GM12878 (cell line): ENCODE data around the gene PRKCE. TPM values are rescaled to one million over a fixed set of nuclear protein-coding genes. Genes with fewer than 3 reads are reported as not detected.

Experiments used
- ATAC-seq: fragments of 200-7000 bp; cut with Tn5 transposase; 3 replicates; pipeline ENCODE4 v1.9.1; 2020; ENCODE audit warnings: mild to moderate bottlenecking, moderate library complexity
- BruUV-seq: library from RNA; stranded (reverse); fragments of 400-500 nt; replicated peaks from 2 replicates; lab custom pipeline; 2021; lab: Mats Ljungman, UMichigan
- CTCF ChIA-PET: fragments of 300-600 bp; sonication (Branson Sonifier 250); formaldehyde crosslinking; extraction: SDS; loops from one replicate; lab custom pipeline; 2021; ENCODE audit warnings: inconsistent platforms; lab: Yijun Ruan, JAX
- POLR2A ChIA-PET: fragments of 350-600 bp; formaldehyde crosslinking; extraction: SDS; loops from one replicate; lab custom pipeline; 2021; ENCODE audit warnings: inconsistent platforms; lab: Charles Lee
- RAD21 ChIA-PET: fragments of 300-600 bp; sonication (Branson Sonifier 250); formaldehyde crosslinking; loops from one replicate; lab custom pipeline; 2023; ENCODE audit warnings: antibody characterized with exemption; ENCODE audit not compliant: unreplicated experiment; lab: Charles Lee
- SMC1A ChIA-PET: fragments of 300-600 bp; sonication (Branson Sonifier 250); formaldehyde crosslinking; loops from one replicate; lab custom pipeline; 2023; ENCODE audit not compliant: unreplicated experiment, uncharacterized antibody; lab: Charles Lee
- DNase-seq: peaks from one replicate; pipeline ENCODE4 v3.0.0-alpha.2; 2011; ENCODE audit warnings: low read depth, low spot score
- FAIRE-seq: peaks from 3 replicates; lab custom pipeline; 2011; peaks lifted over from hg19 to GRCh38; lab: Jason Lieb, UNC
- H2AFZ ChIP-seq: 2 replicates; pipeline ENCODE4 v1.6.0; 2011; ENCODE audit warnings: low read depth, low read length, control low read depth; ENCODE audit not compliant: control insufficient read depth
- H3K27ac ChIP-seq: 2 replicates; pipeline ENCODE4 v1.5.1; 2011; ENCODE audit warnings: control low read depth; ENCODE audit not compliant: control insufficient read depth, insufficient read depth
- H3K27me3 ChIP-seq, 2 experiments: replicated peaks in 1 of 2; 2 replicates each; pipeline versions ENCODE4 v1.6.0 to v1.6.1; 2011; ENCODE audit warnings: low read length in 1 of 2; ENCODE audit not compliant: control insufficient read depth in 2 of 2, insufficient read depth in 2 of 2
- H3K36me3 ChIP-seq, 2 experiments: 2 replicates each; pipeline ENCODE4 v1.5.1; 2011; ENCODE audit warnings: low read length in 1 of 2; ENCODE audit not compliant: control insufficient read depth in 2 of 2, insufficient read depth in 2 of 2
- H3K4me1 ChIP-seq: 2 replicates; pipeline ENCODE4 v1.6.1; 2011; ENCODE audit warnings: mild to moderate bottlenecking, low read length, moderate library complexity, mixed read lengths; ENCODE audit not compliant: control insufficient read depth, insufficient read depth
- H3K4me2 ChIP-seq: 2 replicates; pipeline ENCODE4 v1.6.0; 2011; ENCODE audit warnings: control low read depth; ENCODE audit not compliant: control insufficient read depth, insufficient read depth
- H3K4me3 ChIP-seq: fragments of 200-600 bp; sonication (generic); 2 replicates; pipeline ENCODE4 v1.5.1; 2016
- H3K79me2 ChIP-seq: 2 replicates; pipeline ENCODE4 v1.6.0; 2011; ENCODE audit warnings: low read length; ENCODE audit not compliant: control insufficient read depth, insufficient read depth
- H3K9ac ChIP-seq: 2 replicates; pipeline ENCODE4 v1.8.0; 2011; ENCODE audit warnings: low read length, control low read depth, mixed read lengths; ENCODE audit not compliant: control insufficient read depth, insufficient read depth
- H3K9me3 ChIP-seq: replicated peaks from 3 replicates; pipeline ENCODE4 v1.5.1; 2011; ENCODE audit warnings: mild to moderate bottlenecking, low read length; ENCODE audit not compliant: control insufficient read depth, insufficient read depth
- H4K20me1 ChIP-seq: 2 replicates; pipeline ENCODE4 v1.6.0; 2011; ENCODE audit not compliant: control insufficient read depth, insufficient read depth
- BACH1 ChIP-seq: fragments of 450-650 bp; IDR thresholded peaks from 2 replicates; pipeline ENCODE4 v1.6.1; 2017; ENCODE audit warnings: mild to moderate bottlenecking, borderline replicate concordance
- CBX3 ChIP-seq: fragments of 200-600 bp; sonication (generic); IDR thresholded peaks from 2 replicates; pipeline ENCODE4 v1.6.1; 2016; ENCODE audit warnings: low read depth, borderline replicate concordance
- CEBPB ChIP-seq, 2 experiments: fragments of 150-350 bp in 1 of 2; IDR thresholded peaks; 2 replicates each; pipeline ENCODE4 v1.6.1; 2012 to 2014; ENCODE audit warnings: low read depth in 2 of 2, low read length in 2 of 2, borderline replicate concordance in 1 of 2, inconsistent platforms in 1 of 2
- CHD2 ChIP-seq: IDR thresholded peaks from 2 replicates; pipeline ENCODE4 v1.6.1; 2011; ENCODE audit warnings: low read depth, low read length, improper control_type of control experiment, borderline replicate concordance
- HDGF ChIP-seq: fragments of 450-650 bp; IDR thresholded peaks from 2 replicates; pipeline ENCODE4 v1.6.1; 2016; ENCODE audit warnings: antibody characterized with exemption
- MTA3 ChIP-seq: IDR thresholded peaks from 2 replicates; pipeline ENCODE4 v1.6.1; 2012; ENCODE audit warnings: low read length, inconsistent platforms, borderline replicate concordance
- NR2C2 ChIP-seq: IDR thresholded peaks from 2 replicates; pipeline ENCODE4 v1.6.1; 2011; ENCODE audit warnings: borderline replicate concordance, low read depth; ENCODE audit not compliant: control insufficient read depth, insufficient read length
- SMAD5 ChIP-seq: IDR thresholded peaks from 2 replicates; pipeline ENCODE4 v1.6.1; 2016; ENCODE audit warnings: antibody characterized with exemption, low read depth
- TBL1XR1 ChIP-seq: IDR thresholded peaks from 2 replicates; pipeline ENCODE4 v1.6.1; 2012; ENCODE audit warnings: low read depth, low read length, improper control_type of control experiment
- WGBS: methylation state at CpG from one replicate; pipeline ENCODE4 v1.1.6; 2016; ENCODE audit warnings: low lambda C conversion rate; ENCODE audit not compliant: insufficient replicate concordance, insufficient coverage; ENCODE audit errors: missing lambda C conversion rate; 5-methylcytosine and 5-hydroxymethylcytosine counted together
- in situ Hi-C: fragments of 300-500 bp; cut with MboI; formaldehyde crosslinking; loops from 9 replicates; pipeline ENCODE4 v1.14.3; 2018; ENCODE audit warnings: mixed read lengths
- intact Hi-C: fragments of 100-400 bp; cut with micrococcal nuclease; formaldehyde crosslinking; loops from one replicate; pipeline ENCODE4 v1.14.2; 2022; ENCODE audit not compliant: unreplicated experiment
- polyA plus RNA-seq, 11 experiments: library from polyadenylated mRNA; depleted of rRNA in 4 of 11; unstranded in 6 of 11; stranded (reverse) in 5 of 11; fragments of >200 nt; fragmentation: Nextera tagmentation in 4 of 11; fragmentation: Illumina TruSeq in 1 of 11; extraction: Ambion mirVana in 4 of 11; extraction: Trizol in 1 of 11; gene quantifications; 1 replicate in 1 of 11; 2 replicates in 10 of 11; pipeline versions ENCODE4 v1.2.1 to v1.2.3, GENCODE V29; 2011 to 2016; ENCODE audit warnings: inconsistent platforms in 2 of 11, missing spikeins in 2 of 11, low read depth in 1 of 11
- total RNA-seq, 4 experiments: library from RNA; depleted of rRNA in 3 of 4; stranded (reverse); fragments of >200 nt in 3 of 4; fragmentation: Illumina TruSeq in 1 of 4; extraction: Trizol in 1 of 4; gene quantifications; 2 replicates each; pipeline versions ENCODE4 v1.2.1 to v1.2.3, GENCODE V29; 2013 to 2021
- TF ChIP-seq, protein P1 (sequence below): fragments of 450-650 bp; IDR thresholded peaks from 2 replicates; pipeline ENCODE4 v1.6.1; 2017; ENCODE audit warnings: low read depth, mild to moderate bottlenecking, moderate library complexity
- TF ChIP-seq, protein P2 (sequence below): fragments of 450-650 bp; conservative IDR thresholded peaks from 2 replicates; pipeline ENCODE4 v1.6.1; 2017; ENCODE audit warnings: mild to moderate bottlenecking, moderate library complexity
- TF ChIP-seq, protein P3 (sequence below): fragments of 450-650 bp; IDR thresholded peaks from 2 replicates; pipeline ENCODE4 v1.6.1; 2018; ENCODE audit warnings: mild to moderate bottlenecking, low read depth, moderate library complexity; ENCODE audit not compliant: partially characterized antibody
- TF ChIP-seq, protein P4 (sequence below), 3 experiments: IDR thresholded peaks in 2 of 3; conservative IDR thresholded peaks in 1 of 3; 2 replicates each; pipeline ENCODE4 v1.5.1; 2011; ENCODE audit warnings: low read depth in 3 of 3, low read length in 3 of 3, mild to moderate bottlenecking in 3 of 3, control low read depth in 2 of 3, moderate library complexity in 2 of 3, inconsistent platforms in 1 of 3, mixed read lengths in 1 of 3; ENCODE audit not compliant: control insufficient read depth in 2 of 3, insufficient read depth in 1 of 3; ENCODE audit errors: extremely low read depth in 1 of 3

Gene PRKCE
- total and polyA plus RNA-seq, 10 of the 15 experiments (the other 5 are each of a cell fraction or from before 2014, with no cell fraction given), result 2.6 to 28.2 (median 11.3) TPM

DNA sequence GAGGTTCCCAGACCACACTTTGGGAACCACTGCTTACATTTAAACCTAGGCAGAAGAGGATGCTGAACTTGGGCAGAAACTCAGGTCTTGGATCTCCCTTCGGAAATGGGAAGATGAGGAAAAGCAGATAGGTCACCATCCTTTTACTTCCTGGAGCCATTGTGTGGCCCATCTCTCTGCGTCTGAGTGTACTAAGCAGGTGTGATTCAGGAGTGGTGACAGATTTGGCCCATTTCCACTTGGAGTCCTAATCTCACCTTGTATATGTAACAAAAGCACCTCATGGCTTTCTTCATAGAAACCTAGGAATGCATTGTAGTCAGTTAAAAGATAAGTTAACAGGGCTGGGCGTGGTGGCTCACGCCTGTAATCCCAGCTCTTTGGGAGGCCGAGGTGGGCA lies 71.0 kb downstream of the PRKCE start:
- Histone ChIP-seq H4K20me1 (no peaks in the 10 kb centered on the region), H3K4me1 (peaks cover 34% of the 10 kb centered on the region), H3K79me2 (peaks cover 2% of the 10 kb centered on the region), H3K9me3 (no peaks in the 10 kb centered on the region), H3K36me3 (no peaks in the 10 kb centered on the region), H3K27ac (no peak overlapping the region), H3K27me3 (no peaks in the 10 kb centered on the region), H2AFZ (no peak overlapping the region)
- intact Hi-C loops, result no loop called here
- ChIA-PET SMC1A (interaction anchor here (0.8 to 5.0 kb wide), 6 partner anchors 8 to 111 kb away, joined by 3 to 22 read pairs (median 5); no protein-coding TSS in a partner anchor), POLR2A (no interaction called here), RAD21 (interaction anchor here (0.8 to 1.2 kb wide), 2 partner anchors 200 to 212 kb away, joined by 3 read pairs; no protein-coding TSS in a partner anchor)
- DNase-seq, result no peak
- no TSS peak for BruUV-seq
- TF ChIP-seq, protein P1, sequence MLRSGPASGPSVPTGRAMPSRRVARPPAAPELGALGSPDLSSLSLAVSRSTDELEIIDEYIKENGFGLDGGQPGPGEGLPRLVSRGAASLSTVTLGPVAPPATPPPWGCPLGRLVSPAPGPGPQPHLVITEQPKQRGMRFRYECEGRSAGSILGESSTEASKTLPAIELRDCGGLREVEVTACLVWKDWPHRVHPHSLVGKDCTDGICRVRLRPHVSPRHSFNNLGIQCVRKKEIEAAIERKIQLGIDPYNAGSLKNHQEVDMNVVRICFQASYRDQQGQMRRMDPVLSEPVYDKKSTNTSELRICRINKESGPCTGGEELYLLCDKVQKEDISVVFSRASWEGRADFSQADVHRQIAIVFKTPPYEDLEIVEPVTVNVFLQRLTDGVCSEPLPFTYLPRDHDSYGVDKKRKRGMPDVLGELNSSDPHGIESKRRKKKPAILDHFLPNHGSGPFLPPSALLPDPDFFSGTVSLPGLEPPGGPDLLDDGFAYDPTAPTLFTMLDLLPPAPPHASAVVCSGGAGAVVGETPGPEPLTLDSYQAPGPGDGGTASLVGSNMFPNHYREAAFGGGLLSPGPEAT, result no peak
- TF ChIP-seq CBX3 (no peak), BACH1 (no peak), HDGF (no peak), TBL1XR1 (no peak), MTA3 (no peak), CEBPB (IDR thresholded peaks at IDR 0.05; ENCODE audit: borderline replicate concordance in 1 of 2, low read depth in 2 of 2, low read length in 2 of 2) (no peak), SMAD5 (no peak), NR2C2 (no peak), CHD2 (no peak)
- TF ChIP-seq, protein P2, sequence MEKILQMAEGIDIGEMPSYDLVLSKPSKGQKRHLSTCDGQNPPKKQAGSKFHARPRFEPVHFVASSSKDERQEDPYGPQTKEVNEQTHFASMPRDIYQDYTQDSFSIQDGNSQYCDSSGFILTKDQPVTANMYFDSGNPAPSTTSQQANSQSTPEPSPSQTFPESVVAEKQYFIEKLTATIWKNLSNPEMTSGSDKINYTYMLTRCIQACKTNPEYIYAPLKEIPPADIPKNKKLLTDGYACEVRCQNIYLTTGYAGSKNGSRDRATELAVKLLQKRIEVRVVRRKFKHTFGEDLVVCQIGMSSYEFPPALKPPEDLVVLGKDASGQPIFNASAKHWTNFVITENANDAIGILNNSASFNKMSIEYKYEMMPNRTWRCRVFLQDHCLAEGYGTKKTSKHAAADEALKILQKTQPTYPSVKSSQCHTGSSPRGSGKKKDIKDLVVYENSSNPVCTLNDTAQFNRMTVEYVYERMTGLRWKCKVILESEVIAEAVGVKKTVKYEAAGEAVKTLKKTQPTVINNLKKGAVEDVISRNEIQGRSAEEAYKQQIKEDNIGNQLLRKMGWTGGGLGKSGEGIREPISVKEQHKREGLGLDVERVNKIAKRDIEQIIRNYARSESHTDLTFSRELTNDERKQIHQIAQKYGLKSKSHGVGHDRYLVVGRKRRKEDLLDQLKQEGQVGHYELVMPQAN, result no peak
- TF ChIP-seq, protein P3, sequence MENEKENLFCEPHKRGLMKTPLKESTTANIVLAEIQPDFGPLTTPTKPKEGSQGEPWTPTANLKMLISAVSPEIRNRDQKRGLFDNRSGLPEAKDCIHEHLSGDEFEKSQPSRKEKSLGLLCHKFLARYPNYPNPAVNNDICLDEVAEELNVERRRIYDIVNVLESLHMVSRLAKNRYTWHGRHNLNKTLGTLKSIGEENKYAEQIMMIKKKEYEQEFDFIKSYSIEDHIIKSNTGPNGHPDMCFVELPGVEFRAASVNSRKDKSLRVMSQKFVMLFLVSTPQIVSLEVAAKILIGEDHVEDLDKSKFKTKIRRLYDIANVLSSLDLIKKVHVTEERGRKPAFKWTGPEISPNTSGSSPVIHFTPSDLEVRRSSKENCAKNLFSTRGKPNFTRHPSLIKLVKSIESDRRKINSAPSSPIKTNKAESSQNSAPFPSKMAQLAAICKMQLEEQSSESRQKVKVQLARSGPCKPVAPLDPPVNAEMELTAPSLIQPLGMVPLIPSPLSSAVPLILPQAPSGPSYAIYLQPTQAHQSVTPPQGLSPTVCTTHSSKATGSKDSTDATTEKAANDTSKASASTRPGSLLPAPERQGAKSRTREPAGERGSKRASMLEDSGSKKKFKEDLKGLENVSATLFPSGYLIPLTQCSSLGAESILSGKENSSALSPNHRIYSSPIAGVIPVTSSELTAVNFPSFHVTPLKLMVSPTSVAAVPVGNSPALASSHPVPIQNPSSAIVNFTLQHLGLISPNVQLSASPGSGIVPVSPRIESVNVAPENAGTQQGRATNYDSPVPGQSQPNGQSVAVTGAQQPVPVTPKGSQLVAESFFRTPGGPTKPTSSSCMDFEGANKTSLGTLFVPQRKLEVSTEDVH, result no peak
- TF ChIP-seq, protein P4, sequence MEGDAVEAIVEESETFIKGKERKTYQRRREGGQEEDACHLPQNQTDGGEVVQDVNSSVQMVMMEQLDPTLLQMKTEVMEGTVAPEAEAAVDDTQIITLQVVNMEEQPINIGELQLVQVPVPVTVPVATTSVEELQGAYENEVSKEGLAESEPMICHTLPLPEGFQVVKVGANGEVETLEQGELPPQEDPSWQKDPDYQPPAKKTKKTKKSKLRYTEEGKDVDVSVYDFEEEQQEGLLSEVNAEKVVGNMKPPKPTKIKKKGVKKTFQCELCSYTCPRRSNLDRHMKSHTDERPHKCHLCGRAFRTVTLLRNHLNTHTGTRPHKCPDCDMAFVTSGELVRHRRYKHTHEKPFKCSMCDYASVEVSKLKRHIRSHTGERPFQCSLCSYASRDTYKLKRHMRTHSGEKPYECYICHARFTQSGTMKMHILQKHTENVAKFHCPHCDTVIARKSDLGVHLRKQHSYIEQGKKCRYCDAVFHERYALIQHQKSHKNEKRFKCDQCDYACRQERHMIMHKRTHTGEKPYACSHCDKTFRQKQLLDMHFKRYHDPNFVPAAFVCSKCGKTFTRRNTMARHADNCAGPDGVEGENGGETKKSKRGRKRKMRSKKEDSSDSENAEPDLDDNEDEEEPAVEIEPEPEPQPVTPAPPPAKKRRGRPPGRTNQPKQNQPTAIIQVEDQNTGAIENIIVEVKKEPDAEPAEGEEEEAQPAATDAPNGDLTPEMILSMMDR (IDR thresholded peaks at IDR 0.05 in 2 of 3, conservative IDR thresholded peaks at IDR 0.05 in 1 of 3; ENCODE audit: control insufficient read depth in 2 of 3, extremely low read depth in 1 of 3, insufficient read depth in 1 of 3, low read depth in 3 of 3, low read length in 3 of 3), result no peak
- TF ChIP-seq, all 136 proteins: peak for 0
- ATAC-seq (no peak), FAIRE-seq (no peak)
- 96% methylated on average over 5 of the region's 5 CpGs for WGBS
- CTCF ChIA-PET, result no interaction called here
- Histone ChIP-seq H3K9ac (no peak overlapping the region), H3K4me3 (no peak overlapping the region), H3K4me2 (no peak overlapping the region)
- in situ Hi-C loops, result no loop called here
